NCI-H2227 (cell line): ENCODE results near the gene EIF4E3.

ENCODE experiments used
- DNase-seq: peaks from one replicate; lab custom pipeline; 2025; ENCODE audit not compliant: unreplicated experiment; lab: John Stamatoyannopoulos, UW

Gene EIF4E3

DNA sequence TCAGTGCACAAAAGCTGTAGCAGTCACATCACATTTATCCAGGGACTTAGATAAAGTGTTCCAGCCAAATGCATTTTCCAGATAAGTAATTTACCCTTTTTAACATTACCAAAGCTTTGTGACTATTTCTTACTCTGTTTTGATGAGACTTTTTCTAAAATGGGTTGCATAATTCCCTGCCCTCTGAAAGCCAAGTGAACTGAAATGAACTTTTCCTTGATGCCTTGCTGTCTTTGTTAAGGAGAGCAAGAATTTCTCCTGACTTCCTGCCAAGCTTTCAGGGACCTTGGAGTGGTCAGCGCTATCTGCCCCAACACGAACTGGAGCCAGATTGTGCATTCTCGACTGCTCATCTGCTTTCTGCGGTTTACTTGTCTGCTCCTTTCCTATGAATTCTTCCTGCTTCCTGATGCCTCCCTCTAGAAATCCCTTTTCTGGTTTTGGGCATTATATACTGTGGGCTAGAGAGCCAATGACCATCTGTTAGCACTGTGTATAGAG, 34.8 kb downstream of the EIF4E3 start:
- no peak for DNase-seq

DNA sequence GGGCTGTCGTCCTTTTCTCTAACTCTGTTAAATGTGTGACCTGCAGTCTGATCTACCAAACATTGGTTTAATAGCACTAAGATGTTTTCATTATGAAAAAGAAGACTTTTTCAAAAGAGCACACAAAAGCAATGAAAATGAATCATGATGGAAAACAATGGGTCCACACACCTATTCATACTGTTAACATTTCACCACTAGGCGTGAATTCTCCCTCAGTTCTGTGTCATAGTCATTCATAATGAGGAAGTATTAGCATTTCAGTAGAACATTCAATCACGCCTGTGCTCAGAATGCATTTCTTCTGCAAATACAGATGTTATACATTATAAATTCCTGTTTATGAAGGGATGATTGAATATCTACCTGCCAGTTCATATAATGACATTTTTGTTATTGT, 35.9 kb downstream of the EIF4E3 start:
- no peak for DNase-seq

GRCh38 chr3:71688121-71688520, 37.1 kb downstream of the EIF4E3 start:
- no peak for DNase-seq

DNA sequence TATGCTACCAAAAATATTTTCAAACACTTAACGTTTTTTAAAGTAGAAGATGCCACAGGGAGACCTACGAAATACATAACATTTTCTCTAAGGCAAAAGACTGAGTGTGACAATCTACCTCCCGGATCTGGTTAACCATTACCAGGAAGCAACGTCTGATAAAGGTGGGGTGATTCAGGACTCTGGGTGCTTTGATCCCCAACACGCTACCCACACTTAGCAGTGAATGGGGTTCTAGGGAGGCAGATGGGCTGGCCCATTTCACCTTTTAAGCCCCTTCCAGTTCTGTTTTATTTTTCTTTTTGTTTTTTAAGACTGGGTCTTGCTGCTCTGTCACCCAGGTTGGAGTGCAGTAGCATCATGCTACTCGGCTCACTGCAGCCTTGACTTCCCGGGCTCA, 39.5 kb downstream of the EIF4E3 start:
- no peak for DNase-seq

DNA sequence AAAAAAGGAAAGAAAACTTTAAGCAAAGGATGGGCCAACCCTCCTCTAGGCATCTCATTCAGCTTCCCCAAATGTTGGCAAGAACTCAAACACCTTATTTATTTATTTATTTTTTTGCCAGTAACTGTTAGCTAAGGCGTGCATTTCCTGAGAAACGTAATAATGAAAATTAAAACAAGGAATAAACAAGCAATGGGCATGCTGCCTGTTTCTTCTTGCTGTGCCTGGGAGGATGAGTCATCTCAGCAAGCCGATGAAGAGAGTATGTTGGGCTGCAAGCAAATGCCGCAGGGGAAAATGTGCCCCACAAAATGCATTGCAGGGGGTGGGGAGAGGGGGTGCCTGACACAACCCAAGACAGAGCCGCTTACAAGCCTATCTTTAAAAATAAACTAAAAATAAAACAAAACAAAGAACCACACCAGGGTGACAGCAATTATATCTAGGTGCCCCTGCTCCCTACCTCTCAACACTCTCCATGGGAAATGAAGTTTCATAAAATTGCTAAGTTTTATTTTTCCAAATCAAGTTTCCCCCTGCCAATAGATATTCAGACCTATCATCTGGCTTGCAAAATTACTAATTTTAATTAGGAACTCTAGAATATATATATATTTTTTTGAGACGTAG, 40.3 kb downstream of the EIF4E3 start:
- DNase-seq = no peak

GRCh38 chr3:71684046-71684756, 41.0 kb downstream of the EIF4E3 start:
- no peak for DNase-seq

DNA sequence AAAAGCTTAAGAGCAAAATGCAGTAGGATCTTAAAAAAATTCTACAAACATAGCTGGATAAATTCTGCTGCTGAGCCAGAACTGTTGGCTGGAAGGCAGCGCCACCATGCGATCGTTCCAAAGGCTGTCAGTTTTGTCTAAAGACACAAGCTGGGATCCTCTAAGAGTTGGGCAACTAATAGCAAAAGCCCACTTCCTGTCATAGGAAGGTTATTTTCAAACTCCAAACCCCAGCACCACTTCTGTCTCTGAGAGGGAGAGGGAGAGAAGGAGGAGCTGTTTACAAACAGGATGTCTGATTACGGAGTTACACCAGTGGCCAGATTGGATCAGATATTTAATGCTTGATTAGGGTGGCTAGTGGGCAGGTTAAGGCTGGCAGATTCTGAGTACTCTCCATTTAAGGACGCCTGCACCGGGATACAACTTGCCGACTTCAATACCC, 44.0 kb downstream of the EIF4E3 start:
- peak; percentile 24 for DNase-seq

GRCh38 chr3:71680603-71681002, 44.6 kb downstream of the EIF4E3 start:
- DNase-seq = no peak

GRCh38 chr3:71676931-71677330, 48.3 kb downstream of the EIF4E3 start:
- no peak for DNase-seq

- no peak for DNase-seq
Measured at GRCh38 chr3:71673486-71673885, 51.7 kb downstream of the EIF4E3 start.

DNA sequence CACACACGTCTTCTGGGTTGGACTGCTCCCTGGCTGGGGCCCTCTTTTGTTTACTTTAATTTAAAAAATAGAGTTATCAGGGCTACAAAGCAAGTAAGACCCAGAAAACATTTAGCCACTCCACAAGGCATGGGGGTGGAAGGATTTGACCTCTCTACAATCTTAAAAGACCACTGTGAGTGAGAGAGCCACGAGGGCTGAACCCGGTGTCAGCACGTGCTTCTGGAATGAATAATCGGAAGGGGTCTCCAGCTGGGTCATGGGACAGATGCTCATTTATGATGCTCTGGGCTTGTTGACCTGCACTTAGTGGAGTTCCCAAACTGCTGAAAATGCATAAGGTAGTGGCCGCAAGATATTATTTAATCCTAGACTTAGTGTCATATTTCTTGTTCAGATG, 52.4 kb downstream of the EIF4E3 start:
- DNase-seq = peak; percentile 6

DNA sequence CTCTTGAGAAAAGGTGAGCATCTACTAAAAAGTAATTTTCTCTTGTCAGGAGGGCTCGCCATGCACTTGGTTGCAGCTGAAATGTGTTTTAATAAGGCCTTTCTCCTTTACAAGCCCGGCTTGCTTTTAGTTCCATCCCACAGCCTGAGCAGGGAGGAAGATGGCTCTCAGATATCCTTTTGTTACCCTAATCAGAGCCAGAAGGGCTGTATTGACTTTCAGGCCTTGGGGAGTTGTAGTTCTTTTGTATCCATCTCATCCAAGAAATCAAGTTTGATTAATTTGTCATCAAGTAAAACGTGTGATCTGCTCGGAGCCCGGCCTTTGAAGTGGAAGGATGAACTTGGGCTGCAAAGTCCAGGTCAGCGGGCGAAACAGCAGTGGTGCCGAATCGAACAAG, 52.9 kb downstream of the EIF4E3 start:
- no peak for DNase-seq

DNA sequence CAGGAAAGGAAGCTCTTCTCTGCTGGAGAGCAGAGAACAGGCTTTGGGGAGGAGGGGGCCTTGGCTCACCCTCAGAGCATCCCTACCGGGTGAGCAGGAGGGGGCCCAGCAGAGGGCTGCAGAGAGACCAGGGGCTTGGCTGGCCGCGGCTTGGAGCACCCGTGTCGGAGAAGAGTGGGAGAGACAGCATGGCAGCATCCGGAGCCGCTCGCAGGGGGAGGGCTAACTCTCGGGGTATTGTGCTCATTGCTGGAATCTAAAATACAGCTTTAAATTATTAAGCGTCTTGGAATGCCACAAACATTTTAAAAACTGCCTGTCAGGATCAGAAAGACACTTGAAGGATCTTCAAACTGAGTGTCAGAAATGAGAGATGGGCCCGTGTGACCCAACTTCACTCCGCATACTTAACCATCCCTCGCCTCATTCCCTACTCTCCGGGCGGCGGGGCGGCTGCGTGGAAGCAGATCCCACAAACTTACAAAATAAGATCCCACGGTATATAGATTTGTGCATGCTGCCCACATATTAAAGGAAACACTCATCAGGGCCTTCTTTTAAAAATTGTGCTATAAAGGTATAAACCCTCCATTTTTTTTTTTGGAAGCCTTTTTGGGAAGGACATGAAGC, 53.9 kb downstream of the EIF4E3 start:
- no peak for DNase-seq

DNA sequence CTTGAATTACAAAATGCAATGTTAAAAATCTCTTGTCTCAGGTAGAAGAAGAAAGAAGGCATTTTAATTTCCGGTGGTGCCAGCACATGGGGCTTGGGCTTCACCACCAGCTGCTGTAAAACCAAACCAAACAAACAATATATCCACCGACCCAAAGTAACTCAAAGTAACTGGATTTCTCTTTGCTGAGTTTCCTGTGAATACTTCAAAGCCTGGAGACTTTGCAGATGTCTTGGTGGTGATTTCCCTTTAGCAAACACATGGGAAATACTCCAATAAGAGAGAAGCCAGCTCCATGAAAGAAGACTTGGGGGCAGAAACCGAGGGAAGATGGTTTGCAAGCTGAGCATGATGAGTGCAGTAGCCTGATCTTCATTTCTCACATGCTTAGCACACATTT, 62.6 kb downstream of the EIF4E3 start:
- no peak for DNase-seq

- DNase-seq = no peak
Measured at GRCh38 chr3:71662056-71662455, 63.1 kb downstream of the EIF4E3 start.

DNA sequence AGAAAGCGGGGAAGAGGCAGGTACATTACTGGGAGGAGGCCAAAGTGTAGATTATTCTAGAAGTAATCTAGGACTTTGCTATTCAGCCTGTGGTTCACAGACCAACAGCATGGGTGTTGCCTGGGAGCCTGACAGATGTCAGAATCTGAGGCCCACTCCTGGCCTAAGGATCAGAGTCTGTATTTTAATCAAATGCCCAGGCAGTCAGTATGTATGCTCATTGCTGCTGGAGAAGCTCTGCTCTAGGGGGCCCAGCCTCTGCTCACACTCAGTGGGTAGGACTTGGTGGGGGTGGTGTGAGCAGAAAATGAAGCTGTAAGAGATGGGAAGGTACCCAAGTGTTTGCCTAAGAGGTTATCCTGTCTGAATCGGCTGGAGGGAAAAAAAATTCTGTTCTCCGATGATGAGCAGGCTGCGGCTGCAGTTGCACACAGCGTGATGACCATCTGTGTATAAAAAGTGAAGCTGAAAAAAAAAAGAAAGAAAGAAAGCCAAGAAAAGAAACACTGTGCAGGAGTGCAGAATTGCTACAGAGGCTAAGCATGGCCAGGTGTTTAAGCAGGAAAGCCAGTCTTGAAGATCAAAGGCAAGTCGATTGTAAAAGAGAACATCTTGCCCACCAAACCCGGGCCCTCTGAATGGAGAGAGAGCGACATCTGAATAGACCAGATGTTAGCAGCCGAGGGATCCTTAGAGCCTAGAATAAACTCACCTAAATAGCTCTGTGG, 65.2 kb downstream of the EIF4E3 start:
- no peak for DNase-seq

DNA sequence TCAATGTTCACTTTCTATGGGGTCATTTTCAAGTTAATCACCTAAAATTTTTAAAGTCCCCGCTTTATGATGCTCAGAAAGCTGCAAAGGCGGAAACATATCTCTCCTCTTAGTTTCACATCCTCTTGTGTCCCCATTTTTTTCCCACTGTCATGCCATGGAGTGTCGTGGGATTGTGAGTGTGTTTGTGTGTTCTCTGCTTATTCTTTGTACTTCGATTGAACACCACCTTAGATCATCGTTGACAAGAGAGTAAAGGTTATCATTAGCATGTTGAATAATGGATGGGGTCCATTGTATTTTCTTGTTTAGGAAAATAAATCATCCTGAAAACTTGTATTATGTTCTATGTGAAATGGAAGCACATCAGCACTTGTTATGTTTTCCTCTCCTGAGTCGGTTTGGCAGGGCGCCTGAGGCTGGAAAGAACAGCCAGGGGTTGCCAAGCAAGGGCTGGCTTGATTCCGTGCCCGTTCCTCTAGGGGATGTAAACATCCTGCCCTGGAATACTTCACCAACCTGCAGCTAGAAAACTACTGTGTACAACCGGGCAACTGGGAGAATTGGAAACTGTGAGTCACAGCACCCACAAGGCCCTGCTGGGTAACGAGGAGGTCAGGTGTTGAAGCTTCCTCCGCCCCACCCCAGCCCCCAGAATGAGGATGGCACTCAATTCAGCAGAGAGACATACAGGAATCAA, 67.2 kb downstream of the EIF4E3 start:
- DNase-seq = no peak

DNA sequence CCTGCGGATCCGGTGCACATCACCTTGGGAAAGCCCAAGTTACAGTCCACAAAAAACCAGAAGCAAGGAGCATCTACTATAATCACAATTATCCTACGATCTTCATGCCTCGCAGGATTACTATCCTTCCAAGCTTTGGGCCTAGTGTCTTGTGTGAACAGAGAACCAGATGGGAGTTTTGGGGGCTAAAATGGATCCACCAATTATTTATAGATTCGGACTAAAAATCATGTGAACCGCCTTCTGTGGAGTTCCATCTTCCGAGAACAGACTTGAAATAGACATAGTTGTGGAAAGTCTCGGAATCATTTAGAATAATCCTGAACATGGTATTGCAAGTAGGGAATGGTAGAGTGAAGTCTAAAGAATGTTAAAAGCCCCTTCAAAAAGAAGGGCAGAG, 70.1 kb downstream of the EIF4E3 start:
- no peak for DNase-seq

- no peak for DNase-seq
Measured at GRCh38 chr3:71653414-71653807, 71.8 kb downstream of the EIF4E3 start.

DNA sequence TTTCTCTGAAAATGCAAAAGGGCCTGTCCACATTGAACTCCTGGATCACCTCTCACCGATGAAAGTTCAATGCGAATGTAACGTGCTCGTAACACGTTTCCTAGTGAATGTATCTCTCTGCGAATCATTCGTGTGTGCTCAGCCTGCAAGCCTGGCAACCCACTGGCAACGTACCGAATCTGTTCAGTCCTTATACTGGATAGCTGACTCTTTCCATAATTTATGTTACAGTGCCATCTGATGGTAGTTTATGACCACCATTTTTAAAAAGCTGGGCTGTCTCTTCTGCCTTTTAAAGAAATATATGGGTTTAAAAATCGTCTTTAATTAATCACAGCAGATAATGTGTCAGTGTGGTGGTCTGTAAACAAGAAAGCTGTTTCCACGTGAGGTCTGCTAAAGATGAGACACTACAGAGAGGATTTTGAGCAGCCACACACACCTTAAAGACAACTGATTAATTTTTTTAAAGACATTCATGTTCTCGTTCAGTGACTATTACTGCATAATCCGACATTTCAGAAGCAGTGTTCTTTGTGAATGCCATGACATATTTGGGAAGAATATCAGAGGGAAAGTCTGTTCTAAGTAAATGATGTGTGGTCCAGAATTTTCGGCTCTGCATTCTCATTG, 72.3 kb downstream of the EIF4E3 start:
- DNase-seq = peak; percentile 37
